ENCODE data around the gene DAB1.

DAB1 gene

GRCh38 chr1:57164584-57164983, 259.3 kb downstream of the DAB1 start:
- POLR2A ChIA-PET: no interaction called here
- CTCF ChIA-PET: no interaction called here
- no peak for TF ChIP-seq LEF1 (IDR thresholded peaks at IDR 0.05; ENCODE audit: borderline replicate concordance)
- TF ChIP-seq ZNF384 (IDR thresholded peaks at IDR 0.05): no peak
- TF ChIP-seq CTBP1 (IDR thresholded peaks at IDR 0.05; ENCODE audit: borderline replicate concordance): no peak
- no peak for DNase-seq (ENCODE audit: extremely low spot score)

- no peak for DNase-seq (ENCODE audit: extremely low spot score)
- POLR2A ChIA-PET: no interaction called here
- CTCF ChIA-PET: no interaction called here
- TF ChIP-seq ZNF384 (IDR thresholded peaks at IDR 0.05): no peak
- no peak for TF ChIP-seq SP1 (IDR thresholded peaks at IDR 0.05)
- TF ChIP-seq TARDBP (IDR thresholded peaks at IDR 0.05): no peak
- no peak for TF ChIP-seq ELF4 (IDR thresholded peaks at IDR 0.05)
- TF ChIP-seq SUZ12 (IDR thresholded peaks at IDR 0.05): no peak
- no peak for TF ChIP-seq NFRKB (IDR thresholded peaks at IDR 0.05)
- no peak for TF ChIP-seq FOXK2 (IDR thresholded peaks at IDR 0.05)
- TF ChIP-seq, protein P1, sequence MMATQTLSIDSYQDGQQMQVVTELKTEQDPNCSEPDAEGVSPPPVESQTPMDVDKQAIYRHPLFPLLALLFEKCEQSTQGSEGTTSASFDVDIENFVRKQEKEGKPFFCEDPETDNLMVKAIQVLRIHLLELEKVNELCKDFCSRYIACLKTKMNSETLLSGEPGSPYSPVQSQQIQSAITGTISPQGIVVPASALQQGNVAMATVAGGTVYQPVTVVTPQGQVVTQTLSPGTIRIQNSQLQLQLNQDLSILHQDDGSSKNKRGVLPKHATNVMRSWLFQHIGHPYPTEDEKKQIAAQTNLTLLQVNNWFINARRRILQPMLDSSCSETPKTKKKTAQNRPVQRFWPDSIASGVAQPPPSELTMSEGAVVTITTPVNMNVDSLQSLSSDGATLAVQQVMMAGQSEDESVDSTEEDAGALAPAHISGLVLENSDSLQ (IDR thresholded peaks at IDR 0.05): no peak
- TF ChIP-seq CTBP1 (IDR thresholded peaks at IDR 0.05; ENCODE audit: borderline replicate concordance): no peak
- no peak for TF ChIP-seq FOXA1 (IDR thresholded peaks at IDR 0.05)
Observed at GRCh38 chr1:57163789-57164188, 260.1 kb downstream of the DAB1 start.

GRCh38 chr1:57163325-57163724, 260.5 kb downstream of the DAB1 start:
- POLR2A ChIA-PET: no interaction called here
- no peak for DNase-seq (ENCODE audit: extremely low spot score)
- no peak for TF ChIP-seq NFRKB (IDR thresholded peaks at IDR 0.05)
- TF ChIP-seq FOXA1 (IDR thresholded peaks at IDR 0.05): no peak
- TF ChIP-seq, protein P1 (IDR thresholded peaks at IDR 0.05): no peak
- no peak for TF ChIP-seq FOXK2 (IDR thresholded peaks at IDR 0.05)
- no peak for TF ChIP-seq SUZ12 (IDR thresholded peaks at IDR 0.05)
- TF ChIP-seq FOXM1 (IDR thresholded peaks at IDR 0.05; ENCODE audit: borderline replicate concordance): no peak
- TF ChIP-seq ARNT (IDR thresholded peaks at IDR 0.05): no peak
- TF ChIP-seq TARDBP (IDR thresholded peaks at IDR 0.05): no peak
- no peak for TF ChIP-seq ZNF384 (IDR thresholded peaks at IDR 0.05)
- no peak for TF ChIP-seq L3MBTL2 (conservative IDR thresholded peaks at IDR 0.05)
- TF ChIP-seq HDGF (IDR thresholded peaks at IDR 0.05; ENCODE audit: borderline replicate concordance): no peak
- TF ChIP-seq CTBP1 (IDR thresholded peaks at IDR 0.05; ENCODE audit: borderline replicate concordance): no peak
- TF ChIP-seq SP1 (IDR thresholded peaks at IDR 0.05): no peak
- TF ChIP-seq ELF4 (IDR thresholded peaks at IDR 0.05): no peak
- TF ChIP-seq LEF1 (IDR thresholded peaks at IDR 0.05; ENCODE audit: borderline replicate concordance): no peak
- CTCF ChIA-PET: no interaction called here

DNA sequence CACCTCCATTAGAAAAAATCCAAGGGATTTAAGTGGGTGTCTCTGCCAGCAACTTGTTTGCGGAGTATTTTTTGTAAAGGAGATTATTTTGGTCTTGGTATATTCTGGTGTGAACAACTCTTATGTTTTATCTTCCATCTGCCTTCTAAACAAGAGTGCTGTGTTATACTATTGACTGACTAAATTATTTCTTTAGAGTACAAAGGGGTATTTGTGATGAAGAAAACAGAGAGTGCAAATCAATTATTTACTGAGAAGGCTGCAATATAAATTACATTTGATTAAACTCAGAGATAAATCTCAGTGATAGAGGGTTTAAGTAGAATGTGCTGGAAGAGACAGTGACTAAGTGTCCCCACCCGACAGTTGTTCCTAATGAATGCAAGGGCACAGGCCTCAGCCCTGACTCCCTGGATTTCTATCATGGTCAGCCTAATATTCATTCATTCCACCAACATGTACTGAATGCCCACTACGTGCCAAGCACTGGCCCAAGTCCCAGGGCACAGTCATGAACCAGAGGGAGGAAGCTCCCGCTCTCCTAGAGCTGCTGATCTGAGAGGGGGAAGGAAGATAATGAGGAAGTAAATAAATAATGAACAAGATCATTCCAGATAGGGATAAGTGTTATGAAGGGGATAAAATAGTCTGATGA, 261.1 kb downstream of the DAB1 start:
- DNase-seq (ENCODE audit: extremely low spot score): no peak
- no peak for TF ChIP-seq FOXA1 (IDR thresholded peaks at IDR 0.05)
- TF ChIP-seq FOXM1 (IDR thresholded peaks at IDR 0.05; ENCODE audit: borderline replicate concordance): no peak
- no peak for TF ChIP-seq BHLHE40 (IDR thresholded peaks at IDR 0.05; ENCODE audit: borderline replicate concordance)
- TF ChIP-seq HDGF (IDR thresholded peaks at IDR 0.05; ENCODE audit: borderline replicate concordance): no peak
- no peak for TF ChIP-seq ZNF384 (IDR thresholded peaks at IDR 0.05)
- TF ChIP-seq FOXK2 (IDR thresholded peaks at IDR 0.05): no peak
- TF ChIP-seq SUZ12 (IDR thresholded peaks at IDR 0.05): no peak
- no peak for TF ChIP-seq TARDBP (IDR thresholded peaks at IDR 0.05)
- ChIA-PET POLR2A (no interaction called here), CTCF (no interaction called here)

- no peak for DNase-seq (ENCODE audit: extremely low spot score)
- ChIA-PET POLR2A (no interaction called here), CTCF (no interaction called here)
- TF ChIP-seq, protein P1 (IDR thresholded peaks at IDR 0.05): no peak
- TF ChIP-seq SUZ12 (IDR thresholded peaks at IDR 0.05) (no peak), FOXK2 (IDR thresholded peaks at IDR 0.05) (no peak), HDGF (IDR thresholded peaks at IDR 0.05; ENCODE audit: borderline replicate concordance) (no peak), BHLHE40 (IDR thresholded peaks at IDR 0.05; ENCODE audit: borderline replicate concordance) (no peak), NFRKB (IDR thresholded peaks at IDR 0.05) (no peak), ARNT (IDR thresholded peaks at IDR 0.05) (no peak), ELF4 (IDR thresholded peaks at IDR 0.05) (no peak), FOXA1 (IDR thresholded peaks at IDR 0.05) (no peak), CTBP1 (IDR thresholded peaks at IDR 0.05; ENCODE audit: borderline replicate concordance) (no peak), L3MBTL2 (conservative IDR thresholded peaks at IDR 0.05) (no peak), LEF1 (IDR thresholded peaks at IDR 0.05; ENCODE audit: borderline replicate concordance) (no peak), SP1 (IDR thresholded peaks at IDR 0.05) (no peak), FOXM1 (IDR thresholded peaks at IDR 0.05; ENCODE audit: borderline replicate concordance) (no peak), TARDBP (IDR thresholded peaks at IDR 0.05) (no peak), ZNF384 (IDR thresholded peaks at IDR 0.05) (no peak)
Observed at GRCh38 chr1:57160594-57160993, 263.3 kb downstream of the DAB1 start.

DNA sequence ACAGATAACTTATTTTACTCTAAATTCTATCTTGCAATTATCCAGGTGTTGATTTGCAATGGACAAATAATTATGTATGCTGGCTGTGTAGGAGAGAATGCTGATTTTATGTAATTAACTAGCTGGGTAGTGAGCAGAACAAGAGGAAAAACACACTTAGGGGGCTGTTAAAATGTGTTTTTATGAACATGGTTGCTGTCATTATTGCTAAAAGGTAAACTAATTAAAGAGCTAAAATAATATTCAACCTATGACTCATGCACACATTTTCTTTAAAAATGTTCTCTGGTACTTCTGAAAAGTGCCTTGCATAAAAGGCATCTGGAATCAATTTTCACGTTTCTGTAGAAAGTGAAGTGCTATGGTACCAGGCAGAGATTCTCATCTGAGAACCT, 265.3 kb downstream of the DAB1 start:
- DNase-seq (ENCODE audit: extremely low spot score): no peak
- CTCF ChIA-PET: no interaction called here
- TF ChIP-seq SUZ12 (IDR thresholded peaks at IDR 0.05) (no peak), BHLHE40 (IDR thresholded peaks at IDR 0.05; ENCODE audit: borderline replicate concordance) (no peak), ELF4 (IDR thresholded peaks at IDR 0.05) (no peak), NFRKB (IDR thresholded peaks at IDR 0.05) (no peak)
- POLR2A ChIA-PET: no interaction called here
